Measurements from ENCODE around the gene NPAS3. TPM values are rescaled to one million over a fixed set of nuclear protein-coding genes. Genes with fewer than 3 reads are reported as not detected.

NPAS3 gene
- total RNA-seq, 1 experiment from 2014 or later, result not detected

GRCh38 chr14:33782923-33783322 is 844.2 kb downstream of the NPAS3 start:
- Histone ChIP-seq H2AFZ (ENCODE audit: low read depth, low read length, poor library complexity, severe bottlenecking) (no peak overlapping the region), H3K9me3 (ENCODE audit: control insufficient read depth in 1 of 2, insufficient read depth in 1 of 2, low read depth in 1 of 2, low read length in 2 of 2) (no peaks in the 10 kb centered on the region), H3K9ac (ENCODE audit: low read length) (no peak overlapping the region), H3K4me1 (ENCODE audit: control insufficient read depth in 1 of 2, insufficient read depth in 2 of 2, low read length in 2 of 2) (no peaks in the 10 kb centered on the region), H3K4me2 (ENCODE audit: low read length) (no peak overlapping the region), H3K4me3 (replicated peaks in 1 of 2; ENCODE audit: low read depth in 1 of 2, low read length in 2 of 2) (no peak overlapping the region), H3K27me3 (ENCODE audit: insufficient read depth, low read length) (peaks cover 64% of the 10 kb centered on the region), H3K79me2 (ENCODE audit: insufficient read depth, low read length) (no peaks in the 10 kb centered on the region), H3K36me3 (ENCODE audit: control insufficient read depth in 1 of 2, insufficient read depth in 2 of 2, low read length in 2 of 2) (no peaks in the 10 kb centered on the region), H4K20me1 (ENCODE audit: insufficient read depth) (no peaks in the 10 kb centered on the region), H3K9me2 (ENCODE audit: insufficient read depth) (no peaks in the 10 kb centered on the region), H3K27ac (ENCODE audit: low read depth, low read length) (no peak overlapping the region)
- no peak for ATAC-seq
- intact Hi-C loops (cut with micrococcal nuclease), result no loop called here
- POLR2A ChIA-PET, result no interaction called here
- RAD21 ChIA-PET (ENCODE audit: low non-redundant PET in 1 of 2, low total read pairs in 2 of 2, uncharacterized antibody in 2 of 2, unreplicated experiment in 2 of 2), result no interaction called here
- DNase-seq (ENCODE audit: low read depth, low spot score), result no peak
- BruUV-seq (replicated peaks), result no TSS peak
- CTCF ChIA-PET, result interaction anchor here (1.6 kb wide), 1 partner anchor 10 kb away, joined by 6 read pairs; no protein-coding TSS in a partner anchor
- TF ChIP-seq SIN3A (IDR thresholded peaks at IDR 0.05; ENCODE audit: low read depth), result no peak
- TF ChIP-seq ATF3 (IDR thresholded peaks at IDR 0.05), result no peak
- no peak for TF ChIP-seq FOSL1 (IDR thresholded peaks at IDR 0.05; ENCODE audit: low read depth)
- TF ChIP-seq ZBTB33 (IDR thresholded peaks at IDR 0.05; ENCODE audit: extremely low read depth, insufficient replicate concordance, low read length), result no peak

GRCh38 chr14:33786091-33786825 is 847.6 kb downstream of the NPAS3 start:
- Histone ChIP-seq H2AFZ (ENCODE audit: low read depth, low read length, poor library complexity, severe bottlenecking) (no peak overlapping the region), H3K27ac (ENCODE audit: low read depth, low read length) (no peak overlapping the region), H4K20me1 (ENCODE audit: insufficient read depth) (no peaks in the 10 kb centered on the region), H3K9ac (ENCODE audit: low read length) (no peak overlapping the region), H3K4me2 (ENCODE audit: low read length) (no peak overlapping the region), H3K36me3 (ENCODE audit: control insufficient read depth in 1 of 2, insufficient read depth in 2 of 2, low read length in 2 of 2) (no peaks in the 10 kb centered on the region), H3K79me2 (ENCODE audit: insufficient read depth, low read length) (no peaks in the 10 kb centered on the region), H3K9me3 (ENCODE audit: control insufficient read depth in 1 of 2, insufficient read depth in 1 of 2, low read depth in 1 of 2, low read length in 2 of 2) (no peaks in the 10 kb centered on the region), H3K4me3 (replicated peaks in 1 of 2; ENCODE audit: low read depth in 1 of 2, low read length in 2 of 2) (no peak overlapping the region), H3K9me2 (ENCODE audit: insufficient read depth) (no peaks in the 10 kb centered on the region), H3K27me3 (ENCODE audit: insufficient read depth, low read length) (peaks cover 39% of the 10 kb centered on the region), H3K4me1 (ENCODE audit: control insufficient read depth in 1 of 2, insufficient read depth in 2 of 2, low read length in 2 of 2) (no peaks in the 10 kb centered on the region)
- intact Hi-C loops (cut with micrococcal nuclease), result no loop called here
- RAD21 ChIA-PET (ENCODE audit: low non-redundant PET in 1 of 2, low total read pairs in 2 of 2, uncharacterized antibody in 2 of 2, unreplicated experiment in 2 of 2), result no interaction called here
- DNase-seq (ENCODE audit: low read depth, low spot score) (no peak), ATAC-seq (no peak)
- CTCF ChIA-PET, result no interaction called here
- no TSS peak for BruUV-seq (replicated peaks)
- POLR2A ChIA-PET, result no interaction called here
- no peak for TF ChIP-seq SIN3A (IDR thresholded peaks at IDR 0.05; ENCODE audit: low read depth)
- no peak for TF ChIP-seq ZFX (IDR thresholded peaks at IDR 0.05)
- no peak for TF ChIP-seq ZBTB33 (IDR thresholded peaks at IDR 0.05; ENCODE audit: extremely low read depth, insufficient replicate concordance, low read length)
- TF ChIP-seq EZH2phosphoT487 (IDR thresholded peaks at IDR 0.05; ENCODE audit: borderline replicate concordance), result no peak
- TF ChIP-seq SRF (IDR thresholded peaks at IDR 0.05; ENCODE audit: low read depth), result no peak
- TF ChIP-seq POLR2A (IDR thresholded peaks at IDR 0.05; ENCODE audit: borderline replicate concordance, extremely low read depth, insufficient read depth, insufficient read length), result no peak
- no peak for TF ChIP-seq EGR1 (IDR thresholded peaks at IDR 0.05; ENCODE audit: low read depth)
- TF ChIP-seq MAX (IDR thresholded peaks at IDR 0.05), result no peak
- no peak for TF ChIP-seq SP1 (IDR thresholded peaks at IDR 0.05; ENCODE audit: low read depth)
- no peak for TF ChIP-seq YY1 (IDR thresholded peaks at IDR 0.05; ENCODE audit: extremely low read depth, insufficient replicate concordance, low read depth, low read length)
- TF ChIP-seq TCF7L2 (IDR thresholded peaks at IDR 0.05; ENCODE audit: borderline replicate concordance, extremely low read depth, insufficient read depth, insufficient read length), result no peak
- TF ChIP-seq EZH2 (IDR thresholded peaks at IDR 0.05), result no peak
- no peak for TF ChIP-seq CBX3 (IDR thresholded peaks at IDR 0.05; ENCODE audit: low read depth)
